GM18861 (cell line): ENCODE measurements around the gene TSPY8.
"Not testable (repeated sequence)": the region's sequence is repeated elsewhere in the genome, so short reads cannot be mapped to it uniquely, and the experiment has no call there.

Source experiments
- ATAC-seq: cut with Tn5 transposase; IDR thresholded peaks from one replicate; pipeline ENCODE4 v1.9.1; 2021; ENCODE audit not compliant: unreplicated experiment

Gene TSPY8

GRCh38 chrY:9357497-9357896 lies at the start of gene TSPY8:
TSPY8 (plus strand) TSS chrY:9357797; CDS start chrY:9357843, 46 bp downstream.
- not testable (repeated sequence) for ATAC-seq

- no peak for ATAC-seq
These were observed 36.6 kb upstream of the TSPY8 start for GRCh38 chrY:9320996-9321395.

- ATAC-seq, result not testable (repeated sequence)
These were observed 20.4 kb upstream of the TSPY8 start, which contains the start of gene TSPY4 for GRCh38 chrY:9337164-9337563. TSPY4 (plus strand) TSS chrY:9337464; CDS start chrY:9337510, 46 bp downstream.

- ATAC-seq, result not testable (repeated sequence)
These were observed 38.9 kb downstream of the TSPY8 start for GRCh38 chrY:9396527-9396926.

- ATAC-seq, result not testable (repeated sequence)
These were observed 40.5 kb downstream of the TSPY8 start, which contains the start of gene TSPY3 for GRCh38 chrY:9398121-9398520. TSPY3 (plus strand) TSS chrY:9398421; CDS start chrY:9398467, 46 bp downstream.
